HG03571 (cell line): Measurements from ENCODE around the gene CD300E.
"Not testable (repeated sequence)": the region's sequence is repeated elsewhere in the genome, so short reads cannot be mapped to it uniquely, and the experiment has no call there.

Source experiments
- ATAC-seq: cut with Tn5 transposase; IDR thresholded peaks from one replicate; pipeline ENCODE4 v1.9.1; 2021; ENCODE audit not compliant: unreplicated experiment

The CD300E gene

GRCh38 chr17:74636541-74637085, 13.1 kb upstream of the CD300E start:
- ATAC-seq = not testable (repeated sequence)

GRCh38 chr17:74635418-74635817, 11.9 kb upstream of the CD300E start:
- no peak for ATAC-seq

- no peak for ATAC-seq
These were observed 9.8 kb upstream of the CD300E start for GRCh38 chr17:74633326-74633725.

- no peak for ATAC-seq
These were observed 9.1 kb upstream of the CD300E start for GRCh38 chr17:74632617-74633016.

- ATAC-seq = no peak
These were observed 8.2 kb upstream of the CD300E start for GRCh38 chr17:74631468-74632450.

GRCh38 chr17:74630251-74630650, 6.7 kb upstream of the CD300E start:
- not testable (repeated sequence) for ATAC-seq

GRCh38 chr17:74625661-74626060, 2.1 kb upstream of the CD300E start:
- no peak for ATAC-seq

- no peak for ATAC-seq
These were observed 593 bp upstream of the CD300E start for GRCh38 chr17:74624131-74624530.

GRCh38 chr17:74619077-74619673, 4.4 kb downstream of the CD300E start:
- ATAC-seq = no peak

GRCh38 chr17:74618451-74618850, 5.1 kb downstream of the CD300E start:
- ATAC-seq = no peak

- no peak for ATAC-seq
These were observed 6.8 kb downstream of the CD300E start for GRCh38 chr17:74616696-74617095.

- no peak for ATAC-seq
These were observed 11.5 kb downstream of the CD300E start for GRCh38 chr17:74612046-74612445.

GRCh38 chr17:74610108-74610507, 13.4 kb downstream of the CD300E start:
- ATAC-seq = no peak

GRCh38 chr17:74608511-74608910, 15.0 kb downstream of the CD300E start:
- ATAC-seq = no peak

- no peak for ATAC-seq
These were observed 16.3 kb downstream of the CD300E start for GRCh38 chr17:74607221-74607620.

- no peak for ATAC-seq
These were observed 17.5 kb downstream of the CD300E start for GRCh38 chr17:74606050-74606449.

GRCh38 chr17:74605361-74605760, 18.2 kb downstream of the CD300E start:
- ATAC-seq = no peak

GRCh38 chr17:74604761-74605160, 18.8 kb downstream of the CD300E start:
- no peak for ATAC-seq

- no peak for ATAC-seq
These were observed 19.3 kb downstream of the CD300E start for GRCh38 chr17:74604200-74604599.

- ATAC-seq = no peak
These were observed 19.8 kb downstream of the CD300E start for GRCh38 chr17:74603746-74604145.

GRCh38 chr17:74603037-74603635, 20.4 kb downstream of the CD300E start:
- ATAC-seq = no peak
